GM18873 (cell line): ENCODE measurements around the gene CXCL6.

Source experiments
- ATAC-seq: cut with Tn5 transposase; IDR thresholded peaks from one replicate; pipeline ENCODE4 v1.9.1; 2021; ENCODE audit warnings: mild to moderate bottlenecking, moderate library complexity, moderate number of reproducible peaks; ENCODE audit not compliant: unreplicated experiment, low FRiP score

The CXCL6 gene

DNA sequence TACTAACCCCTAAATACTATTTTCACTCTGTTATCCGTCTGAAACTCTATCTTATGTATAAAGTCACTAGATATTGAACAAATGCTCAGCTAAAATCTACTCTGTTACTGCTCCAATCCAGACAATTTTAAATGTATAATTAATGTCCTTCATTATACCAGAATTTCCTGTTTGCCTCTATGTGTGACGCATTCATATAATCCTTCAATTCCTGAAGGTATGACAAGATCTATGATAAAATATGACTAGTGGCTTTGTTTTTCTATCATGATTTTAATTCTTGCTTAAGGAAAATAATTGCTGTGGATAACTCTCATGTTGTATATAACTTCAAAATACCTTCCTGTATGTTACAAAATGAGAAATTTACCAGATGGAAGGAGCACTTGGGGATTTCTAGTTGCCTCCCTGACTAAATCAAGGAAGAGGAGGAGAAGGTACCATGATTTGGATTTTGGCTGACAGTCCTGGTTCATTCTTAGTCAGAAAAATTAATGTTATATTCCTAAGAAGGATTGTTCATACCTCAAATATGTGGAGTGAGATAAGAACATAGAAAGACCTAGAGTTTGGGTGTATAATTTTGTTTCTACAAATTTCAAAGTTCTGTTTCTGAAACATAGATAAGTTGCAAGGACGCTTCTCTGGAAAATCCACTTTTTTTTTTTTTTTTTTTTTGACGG lies 4.9 kb downstream of the CXCL6 start:
- ATAC-seq: no peak

GRCh38 chr4:73842696-73843095 lies 6.2 kb downstream of the CXCL6 start:
- no peak for ATAC-seq

GRCh38 chr4:73843369-73843768 lies 6.9 kb downstream of the CXCL6 start:
- no peak for ATAC-seq

DNA sequence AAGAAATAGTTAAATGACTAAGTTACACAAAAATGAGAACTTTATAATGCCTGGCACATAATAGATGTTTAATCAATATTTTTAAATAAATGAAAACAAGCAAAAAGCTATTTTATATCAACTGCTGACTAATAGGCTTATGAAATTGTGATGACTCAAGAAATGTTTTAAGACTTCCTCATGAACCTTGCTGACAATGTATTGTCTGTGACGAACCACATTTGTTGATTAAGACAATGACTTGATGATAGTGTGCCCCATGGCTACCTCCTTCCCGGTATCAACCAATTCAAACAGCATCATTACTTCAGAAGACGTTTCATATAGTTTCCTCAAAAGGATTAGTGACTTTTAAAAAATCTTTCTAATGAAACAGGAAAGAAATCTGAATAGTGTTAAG lies 7.9 kb downstream of the CXCL6 start:
- ATAC-seq: no peak

DNA sequence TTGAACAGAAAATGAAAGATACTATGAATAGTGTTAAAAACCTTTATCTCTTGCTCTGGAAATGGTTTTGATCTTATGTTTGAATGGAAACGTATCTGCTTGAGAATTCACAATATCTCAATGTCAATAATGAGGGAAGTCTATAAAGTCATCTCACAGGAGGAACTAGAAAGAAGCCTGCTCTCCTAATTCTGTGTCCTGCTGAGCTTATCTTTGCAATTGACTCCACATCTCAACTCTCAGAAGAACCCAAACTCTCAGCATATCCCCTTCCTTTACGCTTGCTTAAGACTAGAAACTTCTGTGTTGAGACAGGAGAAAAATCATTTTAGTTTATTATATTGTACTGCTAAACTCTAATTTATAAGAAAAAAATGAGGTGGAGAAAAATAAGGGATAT lies 8.3 kb downstream of the CXCL6 start:
- no peak for ATAC-seq

DNA sequence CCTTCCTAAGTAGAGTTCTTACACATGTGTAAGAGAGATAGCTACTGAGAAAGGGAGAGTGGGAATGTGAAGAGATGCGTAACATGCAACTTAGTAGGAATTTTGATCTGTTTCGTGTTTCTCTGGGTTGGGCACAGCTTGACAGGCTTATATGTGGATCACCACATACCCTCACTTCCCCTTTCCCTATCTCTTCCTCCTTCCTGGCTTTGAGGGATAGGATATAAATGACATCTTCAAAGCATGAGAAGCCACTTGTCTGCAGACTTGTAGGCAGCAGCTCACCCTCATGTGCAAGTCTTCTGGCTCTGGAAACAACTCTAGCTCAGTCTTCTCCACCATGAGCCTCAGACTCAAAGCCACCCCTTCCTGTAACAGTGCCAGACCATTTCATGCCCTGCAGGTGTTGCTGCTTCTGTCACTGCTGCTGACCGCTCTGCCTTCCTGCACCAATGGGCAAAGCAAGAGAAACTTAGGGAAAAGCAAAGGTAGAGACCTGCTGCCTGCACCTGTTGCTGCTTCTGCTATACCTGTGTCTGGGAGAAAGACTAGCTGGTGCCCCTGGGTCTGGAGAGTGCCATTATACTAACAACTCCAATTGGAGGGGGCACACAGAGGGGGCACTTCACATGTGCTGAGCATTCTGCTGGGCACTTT lies 11.2 kb downstream of the CXCL6 start:
- no peak for ATAC-seq

DNA sequence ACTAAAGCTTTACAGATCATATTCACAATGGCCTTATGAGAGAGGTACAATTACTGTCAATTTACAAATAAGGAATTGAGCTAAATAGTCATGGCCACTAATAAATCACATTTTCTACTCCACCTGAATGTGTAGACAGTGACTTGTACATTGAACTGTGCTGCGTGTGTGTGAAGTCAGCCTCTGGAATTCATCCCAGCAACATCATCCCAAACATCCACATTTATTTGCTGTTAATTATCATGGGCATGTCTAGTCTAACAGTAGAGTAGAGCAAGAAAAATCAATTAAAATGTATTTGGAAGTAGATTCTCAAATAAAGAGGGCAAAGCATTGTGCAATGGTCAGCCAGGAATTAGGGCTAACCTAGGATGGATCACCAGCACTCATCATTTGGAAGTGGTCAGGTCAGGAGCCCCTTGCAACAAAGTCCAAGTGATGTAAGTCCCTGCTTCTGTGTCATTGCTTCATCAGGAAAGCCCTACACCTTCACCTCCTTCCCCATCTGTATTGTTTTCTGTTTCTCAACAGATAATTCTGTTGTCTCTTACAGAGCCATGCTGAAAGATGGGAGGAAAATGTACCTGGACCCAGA lies 11.8 kb downstream of the CXCL6 start:
- ATAC-seq: no peak

GRCh38 chr4:73850261-73850970 lies 13.9 kb downstream of the CXCL6 start:
- no peak for ATAC-seq

DNA sequence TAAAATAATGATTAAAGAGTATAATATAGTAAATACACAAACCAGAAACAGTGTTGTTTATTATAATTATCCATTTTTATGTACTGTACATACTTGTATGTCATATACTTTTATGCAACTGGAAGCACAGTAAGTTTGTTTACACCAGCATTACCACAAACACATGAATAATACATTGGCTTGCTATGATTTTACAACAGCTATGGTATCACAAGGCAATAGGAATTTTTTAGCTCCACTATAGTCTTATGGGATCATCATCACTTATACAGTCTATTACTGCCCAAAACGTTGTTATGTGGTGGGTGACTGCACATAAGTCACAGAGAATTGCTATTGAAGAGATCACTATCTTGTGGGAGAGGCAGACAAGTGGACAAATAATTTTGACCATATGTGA lies 14.8 kb downstream of the CXCL6 start:
- no peak for ATAC-seq

- ATAC-seq: no peak
Measured at GRCh38 chr4:73852771-73853170, 16.3 kb downstream of the CXCL6 start.

- no peak for ATAC-seq
Measured at GRCh38 chr4:73853246-73853704, 16.8 kb downstream of the CXCL6 start, which contains the start of gene PF4V1. Gene PF4V1, plus strand, starts transcription at chr4:73853296. Its CDS starts 67 bp downstream, at chr4:73853363.

- no peak for ATAC-seq
Measured at GRCh38 chr4:73853718-73854473, 17.4 kb downstream of the CXCL6 start.

DNA sequence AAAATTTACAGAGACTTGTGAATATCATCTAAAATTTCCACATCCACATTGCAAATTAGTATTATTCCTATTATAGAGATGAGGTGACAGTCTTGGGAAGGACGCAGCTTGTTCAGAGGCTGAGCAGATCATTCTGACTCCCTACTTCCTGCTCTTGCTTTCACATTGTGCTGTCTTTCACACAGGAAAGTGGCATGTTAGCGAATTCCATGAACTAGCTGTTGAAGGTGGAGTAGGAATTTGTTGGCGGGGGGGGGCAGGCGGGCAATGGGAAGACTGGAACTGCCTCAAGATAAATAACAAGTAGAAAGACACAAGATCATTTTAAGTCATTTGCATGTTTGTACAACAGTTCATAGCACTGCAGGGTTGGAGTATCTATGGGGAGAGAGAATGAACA lies 18.9 kb downstream of the CXCL6 start:
- ATAC-seq: no peak

DNA sequence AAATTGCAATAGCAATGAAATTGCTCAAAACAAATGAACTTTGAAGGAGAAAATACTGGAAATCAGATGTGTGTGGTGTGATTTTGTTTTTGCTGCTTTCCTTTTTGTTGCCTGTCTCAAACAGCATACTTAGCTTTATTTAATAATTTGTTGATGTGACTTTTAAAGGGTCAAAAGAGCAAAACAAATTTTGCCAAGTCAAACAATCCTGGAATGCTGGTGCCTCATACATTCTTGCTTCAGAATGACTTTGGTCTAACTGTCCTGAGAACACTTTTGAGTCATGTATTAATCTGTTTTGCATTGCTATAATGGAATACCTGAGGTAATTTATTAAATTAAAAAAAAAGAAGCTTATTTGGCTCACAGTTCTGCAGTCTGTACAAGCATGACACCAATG lies 20.0 kb downstream of the CXCL6 start:
- no peak for ATAC-seq

- ATAC-seq: no peak
Measured at GRCh38 chr4:73859614-73860088, 23.2 kb downstream of the CXCL6 start.

- ATAC-seq: no peak
Measured at GRCh38 chr4:73860181-73860580, 23.7 kb downstream of the CXCL6 start.

DNA sequence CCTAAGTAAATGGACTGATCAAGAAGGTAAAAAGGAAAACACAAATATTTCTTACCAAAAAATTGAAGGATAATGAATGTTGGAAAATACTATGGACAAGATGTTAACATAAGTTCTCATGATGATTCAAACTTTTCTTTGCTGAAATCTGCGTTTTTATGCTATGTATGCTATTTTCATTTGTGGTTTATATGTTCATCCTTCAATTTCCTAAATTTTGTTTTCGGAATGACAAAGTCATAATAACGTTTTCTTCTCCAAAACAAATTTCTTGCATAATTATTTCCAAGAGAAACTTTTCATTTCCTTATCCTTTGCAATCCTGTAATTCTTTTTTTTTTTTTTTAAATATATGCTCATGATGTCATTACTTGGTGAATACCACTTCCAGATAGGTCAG lies 24.4 kb downstream of the CXCL6 start:
- ATAC-seq: no peak

- no peak for ATAC-seq
Measured at GRCh38 chr4:73862322-73862721, 25.8 kb downstream of the CXCL6 start.

DNA sequence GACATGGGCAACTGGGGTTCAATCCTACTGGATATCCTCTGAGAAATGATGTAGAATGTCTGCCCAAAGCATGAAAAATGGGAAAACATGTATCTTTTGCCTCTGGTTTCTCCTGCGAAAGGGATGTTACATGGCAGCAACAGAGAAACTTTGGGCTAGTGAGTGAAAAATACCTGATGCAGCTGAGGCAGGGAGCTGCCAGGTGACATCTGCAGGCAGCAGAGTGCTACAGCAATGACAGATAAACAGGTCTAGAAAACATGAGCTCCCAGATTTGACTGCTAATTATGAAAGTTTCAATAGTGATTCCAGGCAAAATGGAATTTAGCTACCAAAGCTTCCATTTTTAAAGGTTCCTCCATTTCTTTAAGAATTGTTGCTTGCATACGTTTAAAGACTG lies 27.9 kb downstream of the CXCL6 start:
- no peak for ATAC-seq

DNA sequence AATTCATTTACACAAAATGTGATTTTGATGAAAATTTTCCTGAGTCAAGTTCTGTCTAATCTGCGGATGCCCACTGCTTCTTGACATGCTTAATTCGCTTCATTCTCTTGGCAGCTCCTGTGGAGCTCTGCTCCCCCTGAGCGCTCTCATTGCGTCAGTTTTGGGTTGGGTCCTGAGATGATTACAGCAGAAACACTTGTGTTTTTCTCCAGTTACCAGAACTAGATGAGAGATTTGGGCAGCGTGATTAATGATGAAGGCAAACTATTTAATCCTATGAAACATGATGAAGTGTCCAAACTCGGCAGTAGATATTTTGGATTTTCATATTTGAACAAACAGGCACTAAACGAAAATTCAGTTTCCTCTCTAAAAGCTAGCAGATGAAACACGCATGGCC lies 28.5 kb downstream of the CXCL6 start:
- ATAC-seq: no peak
